DOHH2 (cell line): Measurements from ENCODE around the gene TCF25.

Experiments used
- CTCF ChIP-seq: fragments of 200-600 bp; sonication (generic); IDR thresholded peaks from one replicate; pipeline ENCODE4 v1.5.1; 2014; ENCODE audit warnings: antibody characterized with exemption, mild to moderate bottlenecking, low read depth, low read length; ENCODE audit not compliant: poor library complexity, severe bottlenecking
- EZH2phosphoT487 ChIP-seq: fragments of 200-600 bp; sonication (generic); IDR thresholded peaks from 2 replicates; pipeline ENCODE4 v1.6.1; 2017; ENCODE audit warnings: borderline replicate concordance, mild to moderate bottlenecking, antibody characterized with exemption, low read length, moderate library complexity, mixed read lengths

- TF ChIP-seq CTCF, result no peak
- TF ChIP-seq EZH2phosphoT487, result no peak
These were observed 45.8 kb upstream of the TCF25 start for GRCh38 chr16:89827383-89828198.
